ENCODE measurements around the gene SLC44A4. TPM values are rescaled to one million over a fixed set of nuclear protein-coding genes. Genes with fewer than 3 reads are reported as not detected.

SLC44A4 gene
- total and polyA plus RNA-seq, 9 of the 15 experiments (the other 6 are each of a cell fraction or from before 2014, with no cell fraction given): 7.9 to 18.6 (median 11.2) TPM

DNA sequence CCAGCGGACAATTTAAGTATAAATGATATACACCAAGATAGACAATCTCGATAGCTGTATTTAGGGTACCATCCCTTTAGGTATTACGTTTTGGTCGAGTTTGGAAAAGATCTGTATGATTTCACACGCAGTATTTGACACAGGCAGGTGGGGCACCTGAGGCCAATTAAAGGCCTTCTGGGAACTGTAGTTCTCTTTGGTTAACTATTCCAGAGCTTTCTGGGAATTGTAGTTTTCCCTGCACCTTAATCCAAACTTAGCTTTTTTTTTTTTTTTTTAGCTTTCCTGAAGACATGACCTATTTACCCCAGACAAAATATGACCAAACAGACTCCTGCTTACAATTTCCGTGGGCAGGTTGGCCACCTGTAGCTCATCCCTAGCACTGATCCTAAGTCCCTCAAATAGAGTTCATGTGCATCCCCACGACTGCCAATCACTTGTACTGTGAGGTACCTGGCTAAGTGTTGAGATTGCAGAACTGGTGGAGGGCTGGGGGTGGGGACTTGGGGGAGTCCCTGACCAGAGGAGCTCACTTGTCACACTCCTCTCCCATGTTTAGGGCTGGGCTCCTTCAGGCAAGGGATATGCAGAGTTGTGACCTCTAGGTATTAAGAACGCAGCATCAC, 19.7 kb upstream of the SLC44A4 start (continued):
- 0 out of 2 replicates have a peak, but pooled peaks have one; percentile 9 for TF ChIP-seq ZFX (CRISPR knock-in tag; IDR thresholded peaks at IDR 0.05)
- no peak for TF ChIP-seq ZNF134 (CRISPR knock-in tag; conservative IDR thresholded peaks at IDR 0.05)
- no peak for TF ChIP-seq ARHGAP35 (IDR thresholded peaks at IDR 0.05; ENCODE audit: partially characterized antibody)
- TF ChIP-seq, protein P1, sequence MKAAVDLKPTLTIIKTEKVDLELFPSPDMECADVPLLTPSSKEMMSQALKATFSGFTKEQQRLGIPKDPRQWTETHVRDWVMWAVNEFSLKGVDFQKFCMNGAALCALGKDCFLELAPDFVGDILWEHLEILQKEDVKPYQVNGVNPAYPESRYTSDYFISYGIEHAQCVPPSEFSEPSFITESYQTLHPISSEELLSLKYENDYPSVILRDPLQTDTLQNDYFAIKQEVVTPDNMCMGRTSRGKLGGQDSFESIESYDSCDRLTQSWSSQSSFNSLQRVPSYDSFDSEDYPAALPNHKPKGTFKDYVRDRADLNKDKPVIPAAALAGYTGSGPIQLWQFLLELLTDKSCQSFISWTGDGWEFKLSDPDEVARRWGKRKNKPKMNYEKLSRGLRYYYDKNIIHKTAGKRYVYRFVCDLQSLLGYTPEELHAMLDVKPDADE (conservative IDR thresholded peaks at IDR 0.05; ENCODE audit: control insufficient read depth, low read depth, low read length): no peak; the same call in 1 of the 2 replicates
- 0 out of 2 replicates have a peak, but pooled peaks have one; percentile 7 for TF ChIP-seq FOSL1 (tag; conservative IDR thresholded peaks at IDR 0.05)
- TF ChIP-seq, protein P2, sequence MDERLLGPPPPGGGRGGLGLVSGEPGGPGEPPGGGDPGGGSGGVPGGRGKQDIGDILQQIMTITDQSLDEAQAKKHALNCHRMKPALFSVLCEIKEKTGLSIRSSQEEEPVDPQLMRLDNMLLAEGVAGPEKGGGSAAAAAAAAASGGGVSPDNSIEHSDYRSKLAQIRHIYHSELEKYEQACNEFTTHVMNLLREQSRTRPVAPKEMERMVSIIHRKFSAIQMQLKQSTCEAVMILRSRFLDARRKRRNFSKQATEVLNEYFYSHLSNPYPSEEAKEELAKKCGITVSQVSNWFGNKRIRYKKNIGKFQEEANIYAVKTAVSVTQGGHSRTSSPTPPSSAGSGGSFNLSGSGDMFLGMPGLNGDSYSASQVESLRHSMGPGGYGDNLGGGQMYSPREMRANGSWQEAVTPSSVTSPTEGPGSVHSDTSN (CRISPR knock-in tag; IDR thresholded peaks at IDR 0.05; ENCODE audit: low read depth): no peak
- TF ChIP-seq, protein P2 (tag; conservative IDR thresholded peaks at IDR 0.05; ENCODE audit: low read depth): 0 out of 2 replicates have a peak, but pooled peaks have one; percentile 6
- TF ChIP-seq, protein P3, sequence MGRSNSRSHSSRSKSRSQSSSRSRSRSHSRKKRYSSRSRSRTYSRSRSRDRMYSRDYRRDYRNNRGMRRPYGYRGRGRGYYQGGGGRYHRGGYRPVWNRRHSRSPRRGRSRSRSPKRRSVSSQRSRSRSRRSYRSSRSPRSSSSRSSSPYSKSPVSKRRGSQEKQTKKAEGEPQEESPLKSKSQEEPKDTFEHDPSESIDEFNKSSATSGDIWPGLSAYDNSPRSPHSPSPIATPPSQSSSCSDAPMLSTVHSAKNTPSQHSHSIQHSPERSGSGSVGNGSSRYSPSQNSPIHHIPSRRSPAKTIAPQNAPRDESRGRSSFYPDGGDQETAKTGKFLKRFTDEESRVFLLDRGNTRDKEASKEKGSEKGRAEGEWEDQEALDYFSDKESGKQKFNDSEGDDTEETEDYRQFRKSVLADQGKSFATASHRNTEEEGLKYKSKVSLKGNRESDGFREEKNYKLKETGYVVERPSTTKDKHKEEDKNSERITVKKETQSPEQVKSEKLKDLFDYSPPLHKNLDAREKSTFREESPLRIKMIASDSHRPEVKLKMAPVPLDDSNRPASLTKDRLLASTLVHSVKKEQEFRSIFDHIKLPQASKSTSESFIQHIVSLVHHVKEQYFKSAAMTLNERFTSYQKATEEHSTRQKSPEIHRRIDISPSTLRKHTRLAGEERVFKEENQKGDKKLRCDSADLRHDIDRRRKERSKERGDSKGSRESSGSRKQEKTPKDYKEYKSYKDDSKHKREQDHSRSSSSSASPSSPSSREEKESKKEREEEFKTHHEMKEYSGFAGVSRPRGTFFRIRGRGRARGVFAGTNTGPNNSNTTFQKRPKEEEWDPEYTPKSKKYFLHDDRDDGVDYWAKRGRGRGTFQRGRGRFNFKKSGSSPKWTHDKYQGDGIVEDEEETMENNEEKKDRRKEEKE (IDR thresholded peaks at IDR 0.05; ENCODE audit: borderline replicate concordance in 1 of 2, control insufficient read depth in 1 of 2, low read depth in 2 of 2, low read length in 1 of 2): 0 out of 4 replicates have a peak, but pooled peaks of 1 of the 2 experiments have one; percentile 26
- TF ChIP-seq LARP7 (IDR thresholded peaks at IDR 0.05): no peak
- peak; percentile 64; the same call in 1 of the 2 replicates for TF ChIP-seq BHLHE40 (IDR thresholded peaks at IDR 0.05; ENCODE audit: low read length)
- no peak for TF ChIP-seq ZNF217 (CRISPR knock-in tag; IDR thresholded peaks at IDR 0.05)
- TF ChIP-seq ZFP30 (CRISPR knock-in tag; IDR thresholded peaks at IDR 0.05; ENCODE audit: borderline replicate concordance): peak; percentile 30; the same call in 1 of the 2 replicates
- TF ChIP-seq FOXM1 (IDR thresholded peaks at IDR 0.05; ENCODE audit: low read depth): 0 out of 2 replicates have a peak, but pooled peaks have one; percentile 18
- TF ChIP-seq FOXM1 (CRISPR knock-in tag; IDR thresholded peaks at IDR 0.05; ENCODE audit: low read depth): no peak
- TF ChIP-seq HEY1 (CRISPR knock-in tag; IDR thresholded peaks at IDR 0.05; ENCODE audit: borderline replicate concordance): peak; percentile 61; the same call in 1 of the 2 replicates
- TF ChIP-seq, protein P4, sequence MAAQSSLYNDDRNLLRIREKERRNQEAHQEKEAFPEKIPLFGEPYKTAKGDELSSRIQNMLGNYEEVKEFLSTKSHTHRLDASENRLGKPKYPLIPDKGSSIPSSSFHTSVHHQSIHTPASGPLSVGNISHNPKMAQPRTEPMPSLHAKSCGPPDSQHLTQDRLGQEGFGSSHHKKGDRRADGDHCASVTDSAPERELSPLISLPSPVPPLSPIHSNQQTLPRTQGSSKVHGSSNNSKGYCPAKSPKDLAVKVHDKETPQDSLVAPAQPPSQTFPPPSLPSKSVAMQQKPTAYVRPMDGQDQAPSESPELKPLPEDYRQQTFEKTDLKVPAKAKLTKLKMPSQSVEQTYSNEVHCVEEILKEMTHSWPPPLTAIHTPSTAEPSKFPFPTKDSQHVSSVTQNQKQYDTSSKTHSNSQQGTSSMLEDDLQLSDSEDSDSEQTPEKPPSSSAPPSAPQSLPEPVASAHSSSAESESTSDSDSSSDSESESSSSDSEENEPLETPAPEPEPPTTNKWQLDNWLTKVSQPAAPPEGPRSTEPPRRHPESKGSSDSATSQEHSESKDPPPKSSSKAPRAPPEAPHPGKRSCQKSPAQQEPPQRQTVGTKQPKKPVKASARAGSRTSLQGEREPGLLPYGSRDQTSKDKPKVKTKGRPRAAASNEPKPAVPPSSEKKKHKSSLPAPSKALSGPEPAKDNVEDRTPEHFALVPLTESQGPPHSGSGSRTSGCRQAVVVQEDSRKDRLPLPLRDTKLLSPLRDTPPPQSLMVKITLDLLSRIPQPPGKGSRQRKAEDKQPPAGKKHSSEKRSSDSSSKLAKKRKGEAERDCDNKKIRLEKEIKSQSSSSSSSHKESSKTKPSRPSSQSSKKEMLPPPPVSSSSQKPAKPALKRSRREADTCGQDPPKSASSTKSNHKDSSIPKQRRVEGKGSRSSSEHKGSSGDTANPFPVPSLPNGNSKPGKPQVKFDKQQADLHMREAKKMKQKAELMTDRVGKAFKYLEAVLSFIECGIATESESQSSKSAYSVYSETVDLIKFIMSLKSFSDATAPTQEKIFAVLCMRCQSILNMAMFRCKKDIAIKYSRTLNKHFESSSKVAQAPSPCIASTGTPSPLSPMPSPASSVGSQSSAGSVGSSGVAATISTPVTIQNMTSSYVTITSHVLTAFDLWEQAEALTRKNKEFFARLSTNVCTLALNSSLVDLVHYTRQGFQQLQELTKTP (IDR thresholded peaks at IDR 0.05; ENCODE audit: low read depth in 1 of 2, partially characterized antibody in 2 of 2): peak; percentile 39 to 97
